Measurements from ENCODE around the gene AGTRAP.

Gene AGTRAP

GRCh38 chr1:11771481-11772043, 35.6 kb downstream of the AGTRAP start:
- DNase-seq (ENCODE audit: low spot score), result no peak
- TF ChIP-seq CTCF (IDR thresholded peaks at IDR 0.05; ENCODE audit: extremely low read depth, missing control alignments), result no peak

GRCh38 chr1:11772458-11772857, 36.5 kb downstream of the AGTRAP start:
- DNase-seq (ENCODE audit: low spot score), result no peak
- TF ChIP-seq CTCF (IDR thresholded peaks at IDR 0.05; ENCODE audit: extremely low read depth, missing control alignments), result no peak

- TF ChIP-seq CTCF (IDR thresholded peaks at IDR 0.05; ENCODE audit: extremely low read depth, missing control alignments), result no peak
- no peak for DNase-seq (ENCODE audit: low spot score)
These were observed 38.8 kb downstream of the AGTRAP start for GRCh38 chr1:11774753-11775152.

- DNase-seq (ENCODE audit: low spot score), result no peak
- no peak for TF ChIP-seq CTCF (IDR thresholded peaks at IDR 0.05; ENCODE audit: extremely low read depth, missing control alignments)
These were observed 41.9 kb downstream of the AGTRAP start for GRCh38 chr1:11777658-11778322.

GRCh38 chr1:11778336-11778735, 42.4 kb downstream of the AGTRAP start:
- TF ChIP-seq CTCF (IDR thresholded peaks at IDR 0.05; ENCODE audit: extremely low read depth, missing control alignments), result no peak
- DNase-seq (ENCODE audit: low spot score), result no peak

GRCh38 chr1:11778844-11779623, 43.1 kb downstream of the AGTRAP start:
- TF ChIP-seq CTCF (IDR thresholded peaks at IDR 0.05; ENCODE audit: extremely low read depth, missing control alignments), result no peak
- no peak for DNase-seq (ENCODE audit: low spot score)

- TF ChIP-seq CTCF (IDR thresholded peaks at IDR 0.05; ENCODE audit: extremely low read depth, missing control alignments), result no peak
- DNase-seq (ENCODE audit: low spot score), result no peak
These were observed 43.9 kb downstream of the AGTRAP start for GRCh38 chr1:11779715-11780379.

Measured in GM20000 (cell line).